Neuronal stem cell (in vitro differentiated cells): Measurements from ENCODE around the gene INVS.

Experiments used
- DNase-seq: peaks from one replicate; pipeline ENCODE4 v3.0.0-alpha.2; 2013; ENCODE audit warnings: low spot score
- H2AFZ ChIP-seq: one replicate; pipeline ENCODE4 v1.6.1; 2013; ENCODE audit warnings: mild to moderate bottlenecking, low read length, inconsistent platforms
- H2AK5ac ChIP-seq: 2 replicates; pipeline ENCODE4 v1.6.1; 2013; ENCODE audit warnings: low read depth, mild to moderate bottlenecking, inconsistent platforms, low read length, moderate library complexity, mixed read lengths
- H2BK120ac ChIP-seq: 2 replicates; pipeline ENCODE4 v1.6.1; 2013; ENCODE audit warnings: low read depth, mild to moderate bottlenecking, inconsistent platforms, low read length, moderate library complexity, mixed read lengths
- H2BK12ac ChIP-seq: one replicate; pipeline ENCODE4 v1.6.1; 2013; ENCODE audit warnings: low read length, inconsistent platforms
- H2BK15ac ChIP-seq: 2 replicates; pipeline ENCODE4 v1.6.1; 2013; ENCODE audit warnings: mild to moderate bottlenecking, low read length, inconsistent platforms, mixed read lengths
- H2BK5ac ChIP-seq: one replicate; pipeline ENCODE4 v1.6.1; 2013; ENCODE audit warnings: inconsistent platforms, mild to moderate bottlenecking, low read length, moderate library complexity
- H3K14ac ChIP-seq: one replicate; pipeline ENCODE4 v1.6.1; 2013; ENCODE audit warnings: low read length, inconsistent platforms
- H3K18ac ChIP-seq: 2 replicates; pipeline ENCODE4 v1.6.1; 2013; ENCODE audit warnings: low read length, inconsistent platforms
- H3K23ac ChIP-seq: 2 replicates; pipeline ENCODE4 v1.6.1; 2013; ENCODE audit warnings: low read depth, mild to moderate bottlenecking, mixed read lengths, low read length, inconsistent platforms; ENCODE audit not compliant: poor library complexity
- H3K27ac ChIP-seq: replicated peaks from 3 replicates; pipeline ENCODE4 v1.5.1; 2013; ENCODE audit warnings: low read length, inconsistent platforms
- H3K27me3 ChIP-seq, 3 experiments: 2 replicates each; pipeline ENCODE4 v1.6.1; 2013; ENCODE audit warnings: low read length in 3 of 3, mild to moderate bottlenecking in 2 of 3, inconsistent platforms in 1 of 3, low read depth in 1 of 3, mixed read lengths in 1 of 3, moderate library complexity in 1 of 3; ENCODE audit not compliant: control insufficient read depth in 3 of 3, insufficient read depth in 3 of 3
- H3K36me3 ChIP-seq, 2 donors: replicated peaks in 1 of 2; 2 replicates each; pipeline ENCODE4 v1.6.1; 2013; ENCODE audit warnings: low read length in 2 of 2; ENCODE audit not compliant: control insufficient read depth in 2 of 2, insufficient read depth in 2 of 2
- H3K4ac ChIP-seq: 2 replicates; pipeline ENCODE4 v1.6.1; 2013; ENCODE audit warnings: inconsistent platforms, mild to moderate bottlenecking, low read length, moderate library complexity
- H3K4me1 ChIP-seq, 2 donors: 1 replicate in 1 of 2; 2 replicates in 1 of 2; pipeline ENCODE4 v1.6.1; 2013; ENCODE audit warnings: low read length in 2 of 2, low read depth in 1 of 2; ENCODE audit not compliant: control insufficient read depth in 2 of 2, insufficient read depth in 1 of 2
- H3K4me2 ChIP-seq: one replicate; pipeline ENCODE4 v1.6.1; 2013; ENCODE audit warnings: mild to moderate bottlenecking, low read length, inconsistent platforms; ENCODE audit not compliant: insufficient read depth, poor library complexity, severe bottlenecking
- H3K4me3 ChIP-seq, 2 donors: 2 replicates each; pipeline ENCODE4 v1.5.1; 2013; ENCODE audit warnings: low read length in 2 of 2, mild to moderate bottlenecking in 2 of 2, inconsistent platforms in 1 of 2, moderate library complexity in 1 of 2
- H3K79me1 ChIP-seq: one replicate; pipeline ENCODE4 v1.6.1; 2013; ENCODE audit warnings: low read depth, mild to moderate bottlenecking, inconsistent platforms, low read length, moderate library complexity
- H3K9ac ChIP-seq: one replicate; pipeline ENCODE4 v1.6.1; 2013; ENCODE audit warnings: mild to moderate bottlenecking, low read depth, low read length, inconsistent platforms; ENCODE audit not compliant: poor library complexity
- H3K9me3 ChIP-seq, 2 donors: replicated peaks in 1 of 2; 2 replicates each; pipeline versions ENCODE3 to v1.6.1; 2013; ENCODE audit warnings: low read length in 2 of 2, mild to moderate bottlenecking in 2 of 2, inconsistent platforms in 1 of 2, low read depth in 1 of 2, mixed read lengths in 1 of 2, moderate library complexity in 1 of 2; ENCODE audit not compliant: control insufficient read depth in 2 of 2, insufficient read depth in 1 of 2
- H4K8ac ChIP-seq: one replicate; pipeline ENCODE4 v1.6.1; 2013; ENCODE audit warnings: low read depth, mild to moderate bottlenecking, inconsistent platforms, low read length, moderate library complexity
- H4K91ac ChIP-seq: one replicate; pipeline ENCODE4 v1.6.1; 2013; ENCODE audit warnings: low read length, low read depth, mild to moderate bottlenecking, inconsistent platforms; ENCODE audit not compliant: poor library complexity
- WGBS, 2 donors: extraction: QIAGEN DNeasy Blood & Tissue Kit; methylation state at CpG; one replicate each; pipeline ENCODE4 v1.1.7; 2013; ENCODE audit warnings: missing lambda C conversion rate in 2 of 2, mixed read lengths in 1 of 2; ENCODE audit not compliant: insufficient read length in 2 of 2, insufficient replicate concordance in 1 of 2; ENCODE audit errors: extremely low coverage in 2 of 2; 5-methylcytosine and 5-hydroxymethylcytosine counted together

Gene INVS

DNA sequence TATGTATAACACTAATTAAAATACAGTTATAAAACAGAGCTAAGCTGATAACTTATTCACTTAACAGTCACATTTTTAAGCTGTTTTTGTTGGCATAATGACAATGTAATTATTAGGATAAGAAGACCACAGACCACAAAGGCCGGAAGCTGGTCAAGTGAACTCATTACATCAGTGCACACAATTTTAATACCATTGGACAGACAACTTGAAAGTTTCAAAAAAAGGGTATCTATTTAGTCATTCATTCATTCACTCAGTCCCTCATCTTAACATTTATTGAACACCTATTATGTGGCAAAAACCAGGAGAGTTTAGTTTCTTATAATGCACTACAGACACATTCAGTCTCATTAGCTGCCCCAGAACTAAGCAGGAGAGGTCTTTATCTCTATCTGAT, 11.8 kb upstream of the INVS start:
- DNase-seq = no peak

DNA sequence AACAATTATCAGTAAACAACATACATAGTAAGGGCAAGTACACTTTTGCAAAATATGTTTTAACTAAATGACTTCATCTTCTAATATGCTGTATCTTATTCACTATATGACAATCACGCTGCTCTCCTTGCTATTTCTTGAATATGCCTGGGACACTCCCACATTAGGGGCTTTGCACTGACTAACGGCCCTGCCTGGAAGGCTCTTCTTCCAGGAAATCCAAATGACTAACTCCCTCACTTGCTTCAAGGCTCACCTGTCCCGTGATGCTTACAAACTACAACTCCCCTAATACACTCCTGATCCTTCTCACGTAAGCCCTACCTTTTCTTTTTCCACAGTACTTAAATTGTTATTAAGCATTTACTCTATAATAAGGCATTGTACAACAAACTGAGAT, 10.8 kb upstream of the INVS start:
- H3K23ac ChIP-seq = no peak overlapping the region
- no peak overlapping the region for H3K9ac ChIP-seq
- H4K8ac ChIP-seq = no peak overlapping the region
- H3K4me1 ChIP-seq = peaks cover 0 to 5% of the 10 kb centered on the region in 2 donors
- no peaks in the 10 kb centered on the region for H3K9me3 ChIP-seq
- H3K79me1 ChIP-seq = no peaks in the 10 kb centered on the region
- no peak overlapping the region for H2BK120ac ChIP-seq
- no peak overlapping the region for H2AFZ ChIP-seq
- H3K18ac ChIP-seq = no peak overlapping the region
- H3K14ac ChIP-seq = no peak overlapping the region
- no peak overlapping the region for H2AK5ac ChIP-seq
- H3K36me3 ChIP-seq = no peaks in the 10 kb centered on the region
- no peak overlapping the region for H3K4me3 ChIP-seq
- H3K4ac ChIP-seq = no peak overlapping the region
- no peak overlapping the region for H4K91ac ChIP-seq
- no peak overlapping the region for H2BK12ac ChIP-seq
- H2BK5ac ChIP-seq = no peak overlapping the region
- no peak overlapping the region for H2BK15ac ChIP-seq
- no CpG with 5 or more reads among the region's 4 CpGs for whole genome bisulfite sequencing, 2 donors
- DNase-seq = no peak
- no peaks in the 10 kb centered on the region for H3K27me3 ChIP-seq
- H3K27ac ChIP-seq = no peak overlapping the region
- no peak overlapping the region for H3K4me2 ChIP-seq

More for the DNA sequence above, 11.8 kb upstream of the INVS start:
- Histone ChIP-seq H2BK12ac (no peak overlapping the region), H3K4me2 (no peak overlapping the region), H3K4me1 (peaks cover 0 to 5% of the 10 kb centered on the region in 2 donors), H2AK5ac (no peak overlapping the region), H3K4ac (no peak overlapping the region), H3K27me3 (no peaks in the 10 kb centered on the region), H3K9ac (no peak overlapping the region), H3K79me1 (no peaks in the 10 kb centered on the region), H4K91ac (no peak overlapping the region), H2BK5ac (no peak overlapping the region), H3K4me3 (no peak overlapping the region), H2BK15ac (no peak overlapping the region), H4K8ac (no peak overlapping the region), H2AFZ (no peak overlapping the region), H3K9me3 (no peaks in the 10 kb centered on the region), H3K18ac (no peak overlapping the region), H3K27ac (no peak overlapping the region), H3K36me3 (no peaks in the 10 kb centered on the region), H2BK120ac (no peak overlapping the region), H3K23ac (no peak overlapping the region), H3K14ac (no peak overlapping the region)
- WGBS, 2 donors = no CpG with 5 or more reads among the region's 1 CpG

DNA sequence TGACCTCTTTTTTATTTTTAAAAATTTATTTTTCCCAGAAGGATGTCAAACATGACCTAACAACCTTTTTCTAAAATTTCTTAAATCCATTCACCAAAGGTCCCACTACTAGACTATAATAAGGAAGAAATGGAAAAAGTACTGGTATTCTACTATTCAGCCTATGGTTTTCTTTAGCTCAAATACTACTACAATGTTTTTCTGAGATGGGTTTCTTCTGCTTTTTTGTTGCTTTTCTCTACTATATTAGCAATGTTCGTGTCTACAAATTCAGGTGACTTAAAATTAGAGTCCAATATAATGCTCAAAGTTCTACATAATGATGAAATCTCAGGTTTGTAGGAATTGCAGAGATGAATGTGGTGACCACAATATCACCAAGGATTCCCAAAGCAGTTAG, 8.2 kb upstream of the INVS start:
- no CpG with 5 or more reads among the region's 1 CpG for WGBS, 2 donors
- no peak for DNase-seq
- Histone ChIP-seq H3K23ac (no peak overlapping the region), H3K4ac (no peak overlapping the region), H3K27ac (no peak overlapping the region), H3K9ac (no peak overlapping the region), H2BK12ac (no peak overlapping the region), H3K9me3 (no peaks in the 10 kb centered on the region), H3K79me1 (no peaks in the 10 kb centered on the region), H2AFZ (no peak overlapping the region), H3K4me2 (no peak overlapping the region), H3K18ac (no peak overlapping the region), H2BK120ac (no peak overlapping the region), H3K27me3 (no peaks in the 10 kb centered on the region), H4K8ac (no peak overlapping the region), H3K4me1 (no peaks in the 10 kb centered on the region), H3K4me3 (no peak overlapping the region), H2AK5ac (no peak overlapping the region), H3K36me3 (no peaks in the 10 kb centered on the region), H4K91ac (no peak overlapping the region), H3K14ac (no peak overlapping the region), H2BK15ac (no peak overlapping the region), H2BK5ac (no peak overlapping the region)

DNA sequence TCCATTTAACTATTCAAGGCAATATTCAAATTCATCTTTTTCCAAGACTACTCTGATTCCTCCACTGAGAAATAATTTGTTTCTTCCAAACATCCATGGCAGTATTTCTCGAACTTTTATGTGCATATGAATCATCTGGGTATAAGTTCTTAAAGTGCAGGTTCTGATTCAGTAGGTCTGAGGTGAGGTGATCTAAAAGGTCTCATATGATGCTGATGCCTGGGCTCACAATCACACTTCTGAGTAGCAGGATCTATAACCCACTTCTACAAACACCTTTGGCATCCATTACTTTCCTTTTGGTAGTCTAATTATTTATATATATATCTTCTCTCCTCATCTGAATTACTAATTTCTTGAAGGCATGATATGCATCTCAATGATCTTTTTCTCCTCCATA, 7.4 kb upstream of the INVS start:
- H2BK12ac ChIP-seq = no peak overlapping the region
- no peak overlapping the region for H3K23ac ChIP-seq
- no peak overlapping the region for H2BK15ac ChIP-seq

More for the DNA sequence above, 7.4 kb upstream of the INVS start:
- Histone ChIP-seq H4K8ac (no peak overlapping the region), H2BK5ac (no peak overlapping the region), H3K27ac (no peak overlapping the region), H3K4ac (no peak overlapping the region), H3K4me1 (no peaks in the 10 kb centered on the region), H3K79me1 (no peaks in the 10 kb centered on the region), H3K4me2 (no peak overlapping the region), H3K9ac (no peak overlapping the region), H4K91ac (no peak overlapping the region), H2AK5ac (no peak overlapping the region), H3K36me3 (no peaks in the 10 kb centered on the region), H3K9me3 (no peaks in the 10 kb centered on the region), H3K18ac (no peak overlapping the region), H3K4me3 (no peak overlapping the region), H2BK120ac (no peak overlapping the region), H3K27me3 (no peaks in the 10 kb centered on the region), H3K14ac (no peak overlapping the region), H2AFZ (no peak overlapping the region)
- DNase-seq = no peak
- WGBS, 2 donors = no CpG with 5 or more reads among the region's 1 CpG
